Measurements from ENCODE around the gene IPCEF1.

DNA sequence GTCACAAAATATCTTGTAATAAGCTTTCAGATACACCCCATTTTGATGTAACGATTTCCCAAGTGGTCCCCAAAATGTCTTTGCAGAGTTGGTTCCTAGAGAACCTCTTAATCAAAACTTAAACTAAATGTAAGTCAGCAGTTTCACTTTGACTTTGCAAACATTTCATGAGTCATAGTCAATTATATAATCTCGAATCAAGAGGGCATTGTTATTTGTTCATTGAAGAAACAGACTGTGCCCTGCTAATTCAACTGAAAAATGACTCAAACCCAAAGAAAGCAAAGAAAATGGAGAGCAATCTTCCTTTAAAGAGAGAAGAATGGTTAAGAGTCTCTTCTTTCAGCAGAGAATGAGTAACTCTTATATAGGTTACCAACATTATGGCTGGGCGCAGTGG, 58.3 kb downstream of the IPCEF1 start:
- no peak for TF ChIP-seq FOXK2 (IDR thresholded peaks at IDR 0.05)
- no peak for TF ChIP-seq SUZ12 (IDR thresholded peaks at IDR 0.05)
- no peak for TF ChIP-seq FOXA1 (IDR thresholded peaks at IDR 0.05)
- TF ChIP-seq ELF4 (IDR thresholded peaks at IDR 0.05) = no peak
- TF ChIP-seq NFRKB (IDR thresholded peaks at IDR 0.05) = no peak
- no peak for TF ChIP-seq SP1 (IDR thresholded peaks at IDR 0.05)
- TF ChIP-seq L3MBTL2 (conservative IDR thresholded peaks at IDR 0.05) = no peak
- TF ChIP-seq FOXM1 (IDR thresholded peaks at IDR 0.05; ENCODE audit: borderline replicate concordance) = no peak
- no peak for TF ChIP-seq ZNF384 (IDR thresholded peaks at IDR 0.05)
- no peak for TF ChIP-seq TARDBP (IDR thresholded peaks at IDR 0.05)
- no peak for TF ChIP-seq ARNT (IDR thresholded peaks at IDR 0.05)
- TF ChIP-seq, protein P1, sequence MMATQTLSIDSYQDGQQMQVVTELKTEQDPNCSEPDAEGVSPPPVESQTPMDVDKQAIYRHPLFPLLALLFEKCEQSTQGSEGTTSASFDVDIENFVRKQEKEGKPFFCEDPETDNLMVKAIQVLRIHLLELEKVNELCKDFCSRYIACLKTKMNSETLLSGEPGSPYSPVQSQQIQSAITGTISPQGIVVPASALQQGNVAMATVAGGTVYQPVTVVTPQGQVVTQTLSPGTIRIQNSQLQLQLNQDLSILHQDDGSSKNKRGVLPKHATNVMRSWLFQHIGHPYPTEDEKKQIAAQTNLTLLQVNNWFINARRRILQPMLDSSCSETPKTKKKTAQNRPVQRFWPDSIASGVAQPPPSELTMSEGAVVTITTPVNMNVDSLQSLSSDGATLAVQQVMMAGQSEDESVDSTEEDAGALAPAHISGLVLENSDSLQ (IDR thresholded peaks at IDR 0.05) = no peak
- TF ChIP-seq BHLHE40 (IDR thresholded peaks at IDR 0.05; ENCODE audit: borderline replicate concordance) = no peak
- no peak for TF ChIP-seq LEF1 (IDR thresholded peaks at IDR 0.05; ENCODE audit: borderline replicate concordance)
